Skeletal muscle satellite cell (primary cell): ENCODE results near the gene KLF15.

ENCODE experiments used
- H3K27me3 ChIP-seq: 2 replicates; pipeline ENCODE4 v1.7.0; 2013; ENCODE audit warnings: low read length; ENCODE audit not compliant: control insufficient read depth, insufficient read depth
- H3K36me3 ChIP-seq: 2 replicates; pipeline ENCODE4 v1.7.0; 2013; ENCODE audit warnings: mild to moderate bottlenecking, control low read depth, low read length; ENCODE audit not compliant: insufficient read depth
- H3K4me1 ChIP-seq: 2 replicates; pipeline ENCODE4 v1.7.0; 2013; ENCODE audit warnings: low read length; ENCODE audit not compliant: control insufficient read depth, insufficient read depth
- H3K4me2 ChIP-seq: 2 replicates; pipeline ENCODE4 v1.7.0; 2013; ENCODE audit warnings: mild to moderate bottlenecking, low read length
- H3K4me3 ChIP-seq: 2 replicates; pipeline ENCODE4 v1.7.0; 2013; ENCODE audit warnings: low read length
- H3K9ac ChIP-seq: 2 replicates; pipeline ENCODE4 v1.7.0; 2013; ENCODE audit warnings: mild to moderate bottlenecking, low read depth, low read length, moderate library complexity
- H3K9me3 ChIP-seq: replicated peaks from 2 replicates; pipeline ENCODE4 v1.7.0; 2013; ENCODE audit warnings: mild to moderate bottlenecking, control low read depth, low read length

The KLF15 gene

GRCh38 chr3:126349611-126350501 lies 7.4 kb downstream of the KLF15 start:
- Histone ChIP-seq H3K27me3 (no peaks in the 10 kb centered on the region), H3K9ac (no peak overlapping the region), H3K9me3 (no peaks in the 10 kb centered on the region), H3K4me1 (peaks cover 14% of the 10 kb centered on the region), H3K36me3 (no peaks in the 10 kb centered on the region), H3K4me2 (no peak overlapping the region), H3K4me3 (no peak overlapping the region)

GRCh38 chr3:126349071-126349470 lies 8.1 kb downstream of the KLF15 start:
- Histone ChIP-seq H3K36me3 (no peaks in the 10 kb centered on the region), H3K4me2 (no peak overlapping the region), H3K9me3 (no peaks in the 10 kb centered on the region)

DNA sequence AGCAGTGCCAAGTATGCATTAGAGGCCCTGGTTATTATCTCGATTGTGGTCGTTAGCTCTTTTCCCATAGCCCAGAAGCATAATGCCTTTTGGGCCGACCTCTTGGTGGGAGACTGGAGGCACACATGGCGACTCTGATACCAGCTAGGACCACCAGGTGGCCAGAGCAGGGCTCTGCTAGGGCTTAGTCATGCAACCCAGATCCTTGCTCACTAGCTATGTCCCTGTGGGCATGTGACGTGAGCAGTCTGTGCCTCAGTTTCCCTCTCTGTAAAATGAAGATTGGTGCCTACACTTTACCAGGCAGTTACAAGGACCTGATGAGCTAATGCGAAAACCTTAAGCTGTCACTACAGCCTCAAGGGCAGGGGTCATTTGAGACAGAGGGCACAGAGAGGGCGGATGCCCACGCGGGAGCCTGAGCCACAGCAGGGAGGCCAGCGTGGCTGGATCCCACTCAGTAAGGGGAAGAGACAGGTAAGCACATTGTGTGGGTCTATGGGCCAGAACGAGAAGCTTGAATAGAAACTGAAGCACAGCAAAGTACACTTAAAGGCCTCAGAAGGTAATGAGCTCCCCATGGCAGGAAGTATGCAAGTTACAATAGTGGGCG lies 8.8 kb downstream of the KLF15 start:
- Histone ChIP-seq H3K27me3 (no peaks in the 10 kb centered on the region), H3K36me3 (no peaks in the 10 kb centered on the region), H3K9me3 (no peaks in the 10 kb centered on the region), H3K4me3 (no peak overlapping the region), H3K4me2 (no peak overlapping the region), H3K4me1 (peaks cover 7% of the 10 kb centered on the region), H3K9ac (no peak overlapping the region)

More at GRCh38 chr3:126349071-126349470, 8.1 kb downstream of the KLF15 start:
- no peak overlapping the region for H3K4me3 ChIP-seq
- H3K27me3 ChIP-seq, result no peaks in the 10 kb centered on the region
- no peak overlapping the region for H3K9ac ChIP-seq
- H3K4me1 ChIP-seq, result peaks cover 14% of the 10 kb centered on the region

- Histone ChIP-seq H3K27me3 (no peaks in the 10 kb centered on the region), H3K4me1 (peaks cover 1% of the 10 kb centered on the region), H3K9me3 (no peaks in the 10 kb centered on the region), H3K9ac (no peak overlapping the region), H3K36me3 (no peaks in the 10 kb centered on the region), H3K4me3 (no peak overlapping the region), H3K4me2 (no peak overlapping the region)
These were observed 9.6 kb downstream of the KLF15 start for GRCh38 chr3:126347543-126348161.

- H3K27me3 ChIP-seq, result no peaks in the 10 kb centered on the region
- no peak overlapping the region for H3K4me3 ChIP-seq
- no peaks in the 10 kb centered on the region for H3K36me3 ChIP-seq
- no peak overlapping the region for H3K4me2 ChIP-seq
- H3K4me1 ChIP-seq, result no peaks in the 10 kb centered on the region
- no peak overlapping the region for H3K9ac ChIP-seq
- no peaks in the 10 kb centered on the region for H3K9me3 ChIP-seq
These were observed 10.7 kb downstream of the KLF15 start for GRCh38 chr3:126346466-126346865.

DNA sequence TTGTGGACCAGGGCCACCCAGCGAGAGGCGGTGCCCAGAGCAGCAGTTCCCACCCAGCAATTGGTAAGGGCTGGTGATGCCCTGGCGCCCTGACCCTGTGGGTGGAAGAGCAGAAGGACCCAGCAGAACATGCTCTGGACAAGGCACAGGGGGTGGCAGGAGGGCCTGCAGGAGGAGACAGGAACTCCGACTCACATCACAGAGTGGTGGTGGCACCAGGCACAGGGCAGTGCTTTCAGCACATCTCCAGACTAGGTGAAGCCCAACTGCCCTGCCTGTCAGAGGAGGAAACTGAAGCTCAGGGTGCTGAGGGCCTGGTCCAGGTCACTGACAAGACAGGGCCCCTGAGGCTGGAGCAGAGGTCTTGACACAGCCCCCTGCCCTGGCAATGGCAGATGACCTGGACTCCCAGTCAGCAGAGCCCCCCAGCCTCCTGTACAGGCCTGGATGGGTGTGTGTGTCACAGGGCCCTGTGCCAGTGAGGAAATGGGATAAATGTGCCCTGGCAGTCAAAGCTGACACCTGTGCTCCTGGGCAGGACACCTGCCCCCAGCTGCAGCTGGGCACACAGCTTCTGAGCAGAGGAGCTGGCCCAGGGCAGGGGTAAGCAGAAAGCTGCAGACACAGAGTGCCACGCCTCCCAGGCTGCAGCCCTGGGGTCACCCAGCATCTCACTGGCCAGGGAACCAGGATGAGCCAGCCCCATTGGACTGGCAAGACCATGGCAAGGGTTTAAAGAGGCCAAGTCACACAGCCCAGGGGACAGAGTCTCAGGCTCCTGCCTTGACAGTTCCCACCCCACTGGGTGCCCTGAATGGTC lies 11.4 kb downstream of the KLF15 start:
- Histone ChIP-seq H3K9ac (no peak overlapping the region), H3K27me3 (no peaks in the 10 kb centered on the region), H3K4me3 (no peak overlapping the region), H3K4me1 (no peaks in the 10 kb centered on the region), H3K36me3 (no peaks in the 10 kb centered on the region), H3K9me3 (no peaks in the 10 kb centered on the region), H3K4me2 (no peak overlapping the region)

GRCh38 chr3:126345231-126345630 lies 12.0 kb downstream of the KLF15 start:
- H3K27me3 ChIP-seq, result no peaks in the 10 kb centered on the region
- H3K4me3 ChIP-seq, result no peak overlapping the region
- H3K36me3 ChIP-seq, result no peaks in the 10 kb centered on the region
- H3K9ac ChIP-seq, result no peak overlapping the region
- H3K4me2 ChIP-seq, result no peak overlapping the region
- H3K9me3 ChIP-seq, result no peaks in the 10 kb centered on the region
- no peaks in the 10 kb centered on the region for H3K4me1 ChIP-seq

- H3K9me3 ChIP-seq, result no peaks in the 10 kb centered on the region
These were observed 12.7 kb downstream of the KLF15 start for GRCh38 chr3:126344380-126345041.

DNA sequence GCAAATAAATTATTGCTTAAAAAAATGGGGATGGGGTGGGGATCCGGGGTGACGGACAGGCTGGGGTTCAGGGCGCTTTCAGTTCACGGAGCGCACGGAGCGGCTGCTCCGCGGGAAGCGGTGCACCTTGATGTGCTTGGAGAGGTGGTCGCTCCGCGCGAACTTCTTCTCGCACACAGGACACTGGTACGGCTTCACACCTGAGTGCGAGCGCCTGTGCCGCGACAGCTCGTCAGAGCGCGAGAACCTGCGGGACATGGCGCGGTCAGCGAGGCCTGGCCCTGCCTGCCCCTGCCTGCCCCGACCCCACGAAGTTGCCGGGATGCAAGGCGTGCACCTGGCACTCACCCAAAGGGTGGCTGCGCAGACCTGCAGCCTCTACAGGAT lies 13.6 kb downstream of the KLF15 start:
- H3K4me3 ChIP-seq, result no peak overlapping the region
- peaks cover 8% of the 10 kb centered on the region for H3K27me3 ChIP-seq
- H3K36me3 ChIP-seq, result no peaks in the 10 kb centered on the region
- H3K4me2 ChIP-seq, result no peak overlapping the region
- H3K9ac ChIP-seq, result no peak overlapping the region
- no peaks in the 10 kb centered on the region for H3K9me3 ChIP-seq
- H3K4me1 ChIP-seq, result no peaks in the 10 kb centered on the region

More at GRCh38 chr3:126344380-126345041, 12.7 kb downstream of the KLF15 start:
- no peaks in the 10 kb centered on the region for H3K4me1 ChIP-seq
- no peak overlapping the region for H3K9ac ChIP-seq
- H3K36me3 ChIP-seq, result no peaks in the 10 kb centered on the region
- H3K4me3 ChIP-seq, result no peak overlapping the region
- H3K4me2 ChIP-seq, result no peak overlapping the region
- no peaks in the 10 kb centered on the region for H3K27me3 ChIP-seq

DNA sequence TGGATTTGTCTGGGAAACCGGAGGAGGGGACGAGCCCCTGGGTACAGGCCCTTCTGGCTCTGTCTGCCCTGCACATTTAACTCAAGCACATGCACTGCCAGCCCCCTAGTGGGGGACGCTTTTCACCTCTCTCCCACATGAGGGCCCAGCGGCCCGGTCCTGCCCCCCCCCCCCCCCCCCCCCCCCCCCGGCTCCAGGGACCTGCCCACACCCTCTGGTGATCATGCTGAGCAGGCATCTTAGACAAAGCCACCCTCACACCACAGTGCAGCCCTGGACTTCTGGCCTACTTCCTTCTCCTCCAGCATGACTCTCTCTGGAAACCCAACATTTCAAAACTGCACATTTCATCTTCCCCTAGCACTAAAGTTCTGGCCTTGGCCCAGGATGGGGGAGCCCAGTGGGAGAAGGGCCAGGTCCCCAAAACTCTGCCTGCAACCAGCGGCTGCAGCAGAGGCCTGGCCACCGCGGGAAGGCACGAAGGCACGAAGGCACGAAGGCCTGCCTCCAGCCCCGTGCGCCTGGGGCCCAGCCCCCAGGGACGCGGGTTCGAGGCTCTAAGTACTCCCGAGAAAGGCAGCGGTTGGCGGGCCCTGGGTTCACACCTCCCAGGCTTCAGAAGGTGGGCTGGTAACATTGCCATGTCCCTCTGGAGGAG lies 14.1 kb downstream of the KLF15 start:
- H3K4me2 ChIP-seq, result no peak overlapping the region
- no peaks in the 10 kb centered on the region for H3K4me1 ChIP-seq
- no peaks in the 10 kb centered on the region for H3K9me3 ChIP-seq
- peaks cover 13% of the 10 kb centered on the region for H3K27me3 ChIP-seq
- no peak overlapping the region for H3K4me3 ChIP-seq
- H3K9ac ChIP-seq, result no peak overlapping the region
- H3K36me3 ChIP-seq, result no peaks in the 10 kb centered on the region
